Measurements from ENCODE around the gene HDAC4. TPM values are rescaled to one million over a fixed set of nuclear protein-coding genes. Genes with fewer than 3 reads are reported as not detected.
A peak's percentile ranks its signal among the peaks of the same experiment; 100 is the strongest.

Gene HDAC4
- total and polyA plus RNA-seq, 2 of the 4 experiments (the other 2 are of a cell fraction): 4.1 to 7.2 TPM

GRCh38 chr2:239264492-239264837, 136.4 kb downstream of the HDAC4 start:
- in situ Hi-C loops (cut with MboI; ENCODE audit: low sequenced_read_pairs) (no loop called here), intact Hi-C loops (cut with micrococcal nuclease) (no loop called here), dilution Hi-C loops (cut with HindIII; ENCODE audit: low sequenced_read_pairs, unreplicated experiment) (no loop called here)
- H3K9me3 ChIP-seq (ENCODE audit: control insufficient read depth, insufficient read depth, low read length): no peaks in the 10 kb centered on the region
- peak overlapping the region; percentile 80 for H3K4ac ChIP-seq (ENCODE audit: low read depth, low read length)
- H4K20me1 ChIP-seq (ENCODE audit: insufficient read depth, low read length): peaks cover 3% of the 10 kb centered on the region; the same call in 1 of the 2 replicates
- peaks cover 47% of the 10 kb centered on the region for H3K9me1 ChIP-seq (ENCODE audit: insufficient read depth, low read length)
- peak overlapping the region; percentile 86 for H4K91ac ChIP-seq (ENCODE audit: insufficient read depth, low read depth, low read length)
- H3K4me1 ChIP-seq (ENCODE audit: control insufficient read depth, insufficient read depth, low read length): peaks cover 51% of the 10 kb centered on the region
- ChIA-PET POLR2A (ENCODE audit: unreplicated experiment) (no interaction called here), CTCF (no interaction called here)
- WGBS, 2 experiments (ENCODE audit: extremely low coverage in 2 of 2, insufficient read length in 1 of 2): 18% methylated on average over 2 of the region's 9 CpGs; no CpG with 5 or more reads in 1 of the 2 experiments
- H3K36me3 ChIP-seq (ENCODE audit: control insufficient read depth, insufficient read depth, low read length): no peaks in the 10 kb centered on the region
- H2BK20ac ChIP-seq (ENCODE audit: low read depth, low read length): peak overlapping the region; percentile 22; the same call in 1 of the 2 replicates
- H3K4me2 ChIP-seq (ENCODE audit: low read depth, low read length): no peak overlapping the region
- no TSS peak for BruUV-seq (replicated peaks)
- H2BK5ac ChIP-seq (ENCODE audit: low read depth, low read length, poor library complexity, severe bottlenecking): peak overlapping the region; percentile 27
- H4K5ac ChIP-seq (ENCODE audit: low read depth, low read length): peak overlapping the region; percentile 78; the same call in 1 of the 2 replicates
- peak overlapping the region; percentile 0; the same call in 1 of the 2 replicates for H3K18ac ChIP-seq (ENCODE audit: low read depth, low read length)
- TF ChIP-seq CEBPB (IDR thresholded peaks at IDR 0.05; ENCODE audit: low read depth, low read length) (peak; percentile 74; the same call in 1 of the 2 replicates), RCOR1 (IDR thresholded peaks at IDR 0.05; ENCODE audit: insufficient replicate concordance, low read length) (no peak), POLR2A (IDR thresholded peaks at IDR 0.05; ENCODE audit: low read depth, low read length) (no peak), MAFK (IDR thresholded peaks at IDR 0.05; ENCODE audit: low read depth, low read length) (no peak), MAZ (IDR thresholded peaks at IDR 0.05; ENCODE audit: borderline replicate concordance, low read depth, low read length) (no peak), RAD21 (IDR thresholded peaks at IDR 0.05; ENCODE audit: low read length) (peak; percentile 2; the same call in 1 of the 2 replicates)
- peak overlapping the region; percentile 16; the same call in 1 of the 2 replicates for H3K9ac ChIP-seq (ENCODE audit: low read depth, low read length)
- no peaks in the 10 kb centered on the region for H3K27me3 ChIP-seq (ENCODE audit: control insufficient read depth, insufficient read depth, low read length)
- H3K4me3 ChIP-seq (ENCODE audit: insufficient read depth, low read depth, low read length): no peak overlapping the region
- H4K8ac ChIP-seq (ENCODE audit: low read depth in 2 of 2, low read length in 2 of 2): peak overlapping the region; percentile 49 to 73
- ATAC-seq (ENCODE audit: low read depth) (peak; percentile 10), DNase-seq (peak; percentile 63)
- peak overlapping the region; percentile 14; the same call in 1 of the 2 replicates for H3K56ac ChIP-seq (ENCODE audit: extremely low read depth, insufficient read depth, low read length)
- peak overlapping the region; percentile 56 for H3K27ac ChIP-seq (ENCODE audit: insufficient read depth, low read length)
- peaks cover 48 to 96% of the 10 kb centered on the region in 2 experiments for H3K79me1 ChIP-seq (ENCODE audit: low read depth in 1 of 2, low read length in 2 of 2)
- H3K14ac ChIP-seq (replicated peaks; ENCODE audit: low read depth, low read length): peak overlapping the region; percentile 86; the same call in 1 of the 2 replicates
- H2AK5ac ChIP-seq (ENCODE audit: low read depth, low read length): peak overlapping the region; percentile 74
- H2AFZ ChIP-seq (replicated peaks; ENCODE audit: low read length, poor library complexity): peak overlapping the region; percentile 19
- peak overlapping the region; percentile 91 for H2AK9ac ChIP-seq (replicated peaks; ENCODE audit: low read depth, low read length, poor library complexity)
- H2BK120ac ChIP-seq (ENCODE audit: low read depth, low read length): peak overlapping the region; percentile 72
- H3K23ac ChIP-seq (ENCODE audit: low read depth, low read length): peak overlapping the region; percentile 6
- peak overlapping the region; percentile 51; the same call in 2 of the 3 replicates for H2BK15ac ChIP-seq (ENCODE audit: low read depth, low read length)

Data from IMR-90 (cell line).